ENCODE measurements around the gene RELCH. TPM values are rescaled to one million over a fixed set of nuclear protein-coding genes. Genes with fewer than 3 reads are reported as not detected.

RELCH gene
- total and polyA plus RNA-seq, 10 of the 15 experiments (the other 5 are each of a cell fraction or from before 2014, with no cell fraction given) = 3.1 to 23.6 (median 14.5) TPM

- H3K4me3 ChIP-seq = no peak overlapping the region
- no peak overlapping the region for H2AFZ ChIP-seq (ENCODE audit: control insufficient read depth, low read depth, low read length)
- TF ChIP-seq YBX1 (IDR thresholded peaks at IDR 0.05) = no peak
- TF ChIP-seq ZNF217 (IDR thresholded peaks at IDR 0.05) = no peak
- no peak for TF ChIP-seq NFYA (IDR thresholded peaks at IDR 0.05; ENCODE audit: borderline replicate concordance, low read depth, low read length)
- no peak for TF ChIP-seq TAF1 (IDR thresholded peaks at IDR 0.05; ENCODE audit: borderline replicate concordance, low read depth, low read length)
- TF ChIP-seq CREB1 (IDR thresholded peaks at IDR 0.05; ENCODE audit: low read depth) = no peak
- TF ChIP-seq RAD51 (IDR thresholded peaks at IDR 0.05) = no peak
- TF ChIP-seq MLLT1 (IDR thresholded peaks at IDR 0.05) = no peak
- no peak for TF ChIP-seq LARP7 (IDR thresholded peaks at IDR 0.05)
- no peak for TF ChIP-seq MTA2 (IDR thresholded peaks at IDR 0.05; ENCODE audit: low read depth)
- no peak for TF ChIP-seq IKZF2 (IDR thresholded peaks at IDR 0.05)
- TF ChIP-seq SUPT20H (IDR thresholded peaks at IDR 0.05; ENCODE audit: borderline replicate concordance, control insufficient read depth, low read depth, low read length) = no peak
- no peak for TF ChIP-seq NR2C2 (IDR thresholded peaks at IDR 0.05; ENCODE audit: borderline replicate concordance, control insufficient read depth, insufficient read length, low read depth)
- TF ChIP-seq PML (IDR thresholded peaks at IDR 0.05; ENCODE audit: low read length) = no peak
- BruUV-seq (replicated peaks) = no TSS peak
- no peaks in the 10 kb centered on the region for H3K79me2 ChIP-seq (ENCODE audit: control insufficient read depth, insufficient read depth, low read length)
- SMC1A ChIA-PET (ENCODE audit: uncharacterized antibody, unreplicated experiment) = interaction anchor here (0.6 to 1.4 kb wide), 2 partner anchors 513 to 557 kb away, joined by 3 to 4 read pairs; no protein-coding TSS in a partner anchor
- CTCF ChIA-PET = interaction anchor here (0.6 kb wide), 1 partner anchor 243 kb away, joined by 4 read pairs; no protein-coding TSS in a partner anchor
- RAD21 ChIA-PET (ENCODE audit: unreplicated experiment) = no interaction called here
- H3K9ac ChIP-seq (ENCODE audit: control insufficient read depth, insufficient read depth, low read length) = no peak overlapping the region
- FAIRE-seq (no peak), ATAC-seq (no peak), DNase-seq (ENCODE audit: low read depth, low spot score) (no peak)
- H3K4me2 ChIP-seq (ENCODE audit: control insufficient read depth, insufficient read depth) = no peak overlapping the region
- POLR2A ChIA-PET = no interaction called here
- no peaks in the 10 kb centered on the region; a peak in 2 of 4 replicates for H3K36me3 ChIP-seq (ENCODE audit: control insufficient read depth in 2 of 2, insufficient read depth in 2 of 2, low read length in 1 of 2)
- no peak overlapping the region for H3K27ac ChIP-seq (ENCODE audit: control insufficient read depth, insufficient read depth)
- no peaks in the 10 kb centered on the region for H3K27me3 ChIP-seq (replicated peaks in 1 of 2; ENCODE audit: control insufficient read depth in 2 of 2, insufficient read depth in 2 of 2, low read length in 1 of 2)
- in situ Hi-C loops (cut with MboI) = no loop called here
- intact Hi-C loops (cut with micrococcal nuclease; ENCODE audit: unreplicated experiment) = no loop called here
- no peaks in the 10 kb centered on the region for H4K20me1 ChIP-seq (ENCODE audit: control insufficient read depth, insufficient read depth)
- no peaks in the 10 kb centered on the region for H3K9me3 ChIP-seq (replicated peaks; ENCODE audit: control insufficient read depth, insufficient read depth, low read length)
- WGBS (ENCODE audit: insufficient coverage, insufficient replicate concordance, low lambda C conversion rate, missing lambda C conversion rate) = 64% methylated on average over 2 of the region's 2 CpGs
- H3K4me1 ChIP-seq (ENCODE audit: control insufficient read depth, insufficient read depth, low read length) = no peaks in the 10 kb centered on the region
These were observed 48.4 kb upstream of the RELCH start for GRCh38 chr18:62138461-62139235.
